Mesendoderm (in vitro differentiated cells): ENCODE data around the gene LRP1.

ENCODE experiments used
- DNase-seq: peaks from one replicate; pipeline ENCODE4 v3.0.0; 2013
- H2AK5ac ChIP-seq: 2 replicates; pipeline ENCODE4 v1.6.1; 2013; ENCODE audit warnings: low read length, inconsistent platforms
- H2BK120ac ChIP-seq: 2 replicates; pipeline ENCODE4 v1.6.1; 2013; ENCODE audit warnings: low read depth, mild to moderate bottlenecking, low read length, moderate library complexity, mixed read lengths
- H2BK15ac ChIP-seq: replicated peaks from 2 replicates; pipeline ENCODE4 v1.6.1; 2013; ENCODE audit warnings: low read depth, mild to moderate bottlenecking, moderate library complexity
- H2BK5ac ChIP-seq: 2 replicates; pipeline ENCODE4 v1.6.1; 2013; ENCODE audit warnings: low read length, inconsistent platforms
- H3K18ac ChIP-seq: 2 replicates; pipeline ENCODE4 v1.6.1; 2013; ENCODE audit warnings: mild to moderate bottlenecking, low read length, mixed read lengths
- H3K23ac ChIP-seq: one replicate; pipeline ENCODE4 v1.6.1; 2013; ENCODE audit warnings: low read length
- H3K27ac ChIP-seq: 2 replicates; pipeline ENCODE4 v1.5.1; 2013; ENCODE audit warnings: low read depth, mild to moderate bottlenecking, inconsistent platforms, low read length, moderate library complexity
- H3K27me3 ChIP-seq: 2 replicates; pipeline ENCODE4 v1.6.1; 2013; ENCODE audit warnings: low read length, control low read depth, mild to moderate bottlenecking, inconsistent platforms; ENCODE audit not compliant: insufficient read depth, poor library complexity
- H3K36me3 ChIP-seq: 2 replicates; pipeline ENCODE4 v1.6.1; 2013; ENCODE audit warnings: low read length, inconsistent platforms; ENCODE audit not compliant: control insufficient read depth, insufficient read depth
- H3K4ac ChIP-seq: one replicate; pipeline ENCODE4 v1.6.1; 2013; ENCODE audit warnings: low read depth, mild to moderate bottlenecking, low read length, moderate library complexity
- H3K4me1 ChIP-seq: 2 replicates; pipeline ENCODE4 v1.6.1; 2013; ENCODE audit warnings: low read depth, low read length, inconsistent platforms; ENCODE audit not compliant: control insufficient read depth
- H3K4me2 ChIP-seq: 2 replicates; pipeline ENCODE4 v1.6.1; 2013; ENCODE audit warnings: low read length
- H3K4me3 ChIP-seq: 2 replicates; pipeline ENCODE4 v1.5.1; 2013; ENCODE audit warnings: mild to moderate bottlenecking, low read length
- H3K56ac ChIP-seq: one replicate; pipeline ENCODE4 v1.6.1; 2013; ENCODE audit warnings: low read length
- H3K79me1 ChIP-seq: 2 replicates; pipeline ENCODE4 v1.6.1; 2013; ENCODE audit warnings: low read length, inconsistent platforms
- H3K79me2 ChIP-seq: 2 replicates; pipeline ENCODE4 v1.6.1; 2013; ENCODE audit warnings: mild to moderate bottlenecking, low read length; ENCODE audit not compliant: control insufficient read depth, insufficient read depth
- H3K9ac ChIP-seq: 2 replicates; pipeline ENCODE4 v1.6.1; 2013; ENCODE audit warnings: low read length, inconsistent platforms
- H4K5ac ChIP-seq: one replicate; pipeline ENCODE4 v1.6.1; 2013; ENCODE audit warnings: low read length
- H4K8ac ChIP-seq: one replicate; pipeline ENCODE4 v1.6.1; 2013; ENCODE audit warnings: low read depth, mild to moderate bottlenecking, control low read depth, low read length, moderate library complexity
- WGBS: extraction: QIAGEN DNeasy Blood & Tissue Kit; methylation state at CpG from one replicate; pipeline ENCODE4 v1.1.7; 2013; ENCODE audit warnings: low lambda C conversion rate, missing lambda C conversion rate; ENCODE audit not compliant: insufficient coverage; ENCODE audit errors: extremely low coverage; 5-methylcytosine and 5-hydroxymethylcytosine counted together

Gene LRP1

GRCh38 chr12:57200497-57200896 lies 72.2 kb downstream of the LRP1 start:
- H3K56ac ChIP-seq: no peak overlapping the region
- no peak overlapping the region for H2BK15ac ChIP-seq
- H2AK5ac ChIP-seq: no peak overlapping the region
- no peak overlapping the region for H4K5ac ChIP-seq
- no peak overlapping the region for H3K18ac ChIP-seq
- no peak overlapping the region for H2BK120ac ChIP-seq
- no peak overlapping the region for H3K4me3 ChIP-seq
- H3K79me1 ChIP-seq: no peaks in the 10 kb centered on the region
- no peaks in the 10 kb centered on the region for H3K27me3 ChIP-seq
- DNase-seq: no peak
- H4K8ac ChIP-seq: no peak overlapping the region
- H2BK5ac ChIP-seq: no peak overlapping the region
- H3K27ac ChIP-seq: no peak overlapping the region
- WGBS: no CpG with 5 or more reads among the region's 15 CpGs
- H3K9ac ChIP-seq: no peak overlapping the region
- H3K36me3 ChIP-seq: peaks cover 22% of the 10 kb centered on the region
- H3K23ac ChIP-seq: no peak overlapping the region
- H3K4ac ChIP-seq: no peak overlapping the region
- no peaks in the 10 kb centered on the region for H3K4me1 ChIP-seq
- H3K4me2 ChIP-seq: no peak overlapping the region
- H3K79me2 ChIP-seq: no peaks in the 10 kb centered on the region

DNA sequence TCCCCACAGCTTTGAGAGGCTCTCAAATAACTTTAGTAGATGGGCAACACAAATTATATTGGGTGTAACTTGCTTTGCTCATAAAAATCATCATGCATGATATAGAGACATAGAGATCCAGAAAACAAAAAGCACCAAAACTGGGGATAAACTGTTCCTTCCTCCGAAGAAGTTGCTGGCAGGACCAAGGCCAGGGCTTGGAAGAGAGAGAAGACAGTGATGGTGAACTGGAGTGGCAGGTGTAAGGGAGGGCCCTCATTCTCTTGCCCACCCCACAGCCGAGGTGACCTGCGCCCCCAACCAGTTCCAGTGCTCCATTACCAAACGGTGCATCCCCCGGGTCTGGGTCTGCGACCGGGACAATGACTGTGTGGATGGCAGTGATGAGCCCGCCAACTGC lies 72.9 kb downstream of the LRP1 start:
- H3K4ac ChIP-seq: no peak overlapping the region
- H2BK5ac ChIP-seq: no peak overlapping the region
- H4K8ac ChIP-seq: no peak overlapping the region
- no peak overlapping the region for H3K4me2 ChIP-seq
- no peak overlapping the region for H3K56ac ChIP-seq
- H3K79me2 ChIP-seq: no peaks in the 10 kb centered on the region
- H3K27ac ChIP-seq: no peak overlapping the region
- peaks cover 23% of the 10 kb centered on the region for H3K36me3 ChIP-seq
- H3K4me1 ChIP-seq: no peaks in the 10 kb centered on the region
- H3K9ac ChIP-seq: no peak overlapping the region
- H3K23ac ChIP-seq: no peak overlapping the region
- no peak overlapping the region for H3K4me3 ChIP-seq
- H2AK5ac ChIP-seq: no peak overlapping the region
- H3K18ac ChIP-seq: no peak overlapping the region
- no peak overlapping the region for H2BK15ac ChIP-seq
- DNase-seq: no peak
- H4K5ac ChIP-seq: no peak overlapping the region
- H2BK120ac ChIP-seq: no peak overlapping the region
- no peaks in the 10 kb centered on the region for H3K79me1 ChIP-seq
- no peaks in the 10 kb centered on the region for H3K27me3 ChIP-seq
- WGBS: no CpG with 5 or more reads among the region's 8 CpGs

- no CpG with 5 or more reads among the region's 16 CpGs for WGBS
- H3K36me3 ChIP-seq: peaks cover 22% of the 10 kb centered on the region
- no peaks in the 10 kb centered on the region for H3K27me3 ChIP-seq
Observed at GRCh38 chr12:57201631-57202030, 73.3 kb downstream of the LRP1 start.

GRCh38 chr12:57202321-57202720 lies 74.0 kb downstream of the LRP1 start:
- WGBS: no CpG with 5 or more reads among the region's 19 CpGs
- Histone ChIP-seq H2BK5ac (no peak overlapping the region), H3K79me2 (no peaks in the 10 kb centered on the region), H3K18ac (no peak overlapping the region), H3K27me3 (no peaks in the 10 kb centered on the region), H3K4me3 (no peak overlapping the region), H3K4ac (no peak overlapping the region), H3K79me1 (no peaks in the 10 kb centered on the region), H3K56ac (no peak overlapping the region), H2BK15ac (no peak overlapping the region), H3K23ac (no peak overlapping the region), H4K8ac (no peak overlapping the region), H3K4me1 (no peaks in the 10 kb centered on the region), H3K9ac (no peak overlapping the region), H3K4me2 (no peak overlapping the region), H2AK5ac (no peak overlapping the region), H3K36me3 (peaks cover 20% of the 10 kb centered on the region), H3K27ac (no peak overlapping the region), H2BK120ac (no peak overlapping the region), H4K5ac (no peak overlapping the region)
- no peak for DNase-seq

More at GRCh38 chr12:57201631-57202030, 73.3 kb downstream of the LRP1 start:
- Histone ChIP-seq H3K4me1 (no peaks in the 10 kb centered on the region), H2BK120ac (no peak overlapping the region), H3K23ac (no peak overlapping the region), H2BK15ac (no peak overlapping the region), H4K8ac (no peak overlapping the region), H3K56ac (no peak overlapping the region), H3K18ac (no peak overlapping the region), H4K5ac (no peak overlapping the region), H2AK5ac (no peak overlapping the region), H3K4me3 (no peak overlapping the region), H2BK5ac (no peak overlapping the region), H3K79me2 (no peaks in the 10 kb centered on the region), H3K9ac (no peak overlapping the region), H3K4ac (no peak overlapping the region), H3K4me2 (no peak overlapping the region), H3K27ac (no peak overlapping the region), H3K79me1 (no peaks in the 10 kb centered on the region)
- no peak for DNase-seq

DNA sequence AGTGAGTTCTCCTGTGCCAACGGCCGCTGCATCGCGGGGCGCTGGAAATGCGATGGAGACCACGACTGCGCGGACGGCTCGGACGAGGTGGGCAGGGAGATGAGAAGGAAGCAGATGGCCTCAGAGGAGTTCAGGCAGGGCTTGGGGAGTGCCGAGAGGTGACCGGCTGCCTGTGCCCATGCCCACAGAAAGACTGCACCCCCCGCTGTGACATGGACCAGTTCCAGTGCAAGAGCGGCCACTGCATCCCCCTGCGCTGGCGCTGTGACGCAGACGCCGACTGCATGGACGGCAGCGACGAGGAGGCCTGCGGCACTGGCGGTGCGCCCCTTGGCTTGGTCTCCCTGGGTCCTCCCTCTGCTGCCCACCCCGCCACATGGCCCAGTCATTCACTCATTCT lies 74.9 kb downstream of the LRP1 start:
- Histone ChIP-seq H3K18ac (no peak overlapping the region), H3K4me2 (no peak overlapping the region), H3K79me2 (no peaks in the 10 kb centered on the region), H3K36me3 (peaks cover 12% of the 10 kb centered on the region), H3K4me3 (no peak overlapping the region), H3K9ac (no peak overlapping the region), H3K23ac (no peak overlapping the region), H3K56ac (no peak overlapping the region), H3K4me1 (no peaks in the 10 kb centered on the region), H4K8ac (no peak overlapping the region), H3K27me3 (no peaks in the 10 kb centered on the region), H3K4ac (no peak overlapping the region), H3K79me1 (no peaks in the 10 kb centered on the region), H3K27ac (no peak overlapping the region), H4K5ac (no peak overlapping the region), H2BK120ac (no peak overlapping the region), H2BK15ac (no peak overlapping the region), H2AK5ac (no peak overlapping the region), H2BK5ac (no peak overlapping the region)
- WGBS: no CpG with 5 or more reads among the region's 28 CpGs
- DNase-seq: no peak

- peaks cover 10% of the 10 kb centered on the region for H3K36me3 ChIP-seq
Observed at GRCh38 chr12:57203791-57204190, 75.5 kb downstream of the LRP1 start.

More at GRCh38 chr12:57203791-57204190, 75.5 kb downstream of the LRP1 start:
- H3K79me1 ChIP-seq: no peaks in the 10 kb centered on the region
- no peak overlapping the region for H3K4me3 ChIP-seq
- H3K79me2 ChIP-seq: no peaks in the 10 kb centered on the region
- no peak overlapping the region for H3K4ac ChIP-seq
- H2BK15ac ChIP-seq: no peak overlapping the region
- H3K56ac ChIP-seq: no peak overlapping the region
- no peak overlapping the region for H3K4me2 ChIP-seq
- WGBS: no CpG with 5 or more reads among the region's 11 CpGs
- no peak for DNase-seq
- H4K5ac ChIP-seq: no peak overlapping the region
- H2AK5ac ChIP-seq: no peak overlapping the region
- H3K9ac ChIP-seq: no peak overlapping the region
- H3K23ac ChIP-seq: no peak overlapping the region
- no peaks in the 10 kb centered on the region for H3K27me3 ChIP-seq
- H4K8ac ChIP-seq: no peak overlapping the region
- no peak overlapping the region for H3K18ac ChIP-seq
- H2BK5ac ChIP-seq: no peak overlapping the region
- no peaks in the 10 kb centered on the region for H3K4me1 ChIP-seq
- H2BK120ac ChIP-seq: no peak overlapping the region
- H3K27ac ChIP-seq: no peak overlapping the region
